Fibroblast of lung (primary cell): ENCODE data around the gene FGF1.

Experiments used
- EZH2 ChIP-seq: IDR thresholded peaks from 2 replicates; pipeline ENCODE4 v1.5.1; 2012; ENCODE audit warnings: low read length, control low read depth, mild to moderate bottlenecking; ENCODE audit errors: missing control alignments
- TF ChIP-seq, protein P1 (sequence below), 2 donors: IDR thresholded peaks in 1 of 2; conservative IDR thresholded peaks in 1 of 2; 1 replicate in 1 of 2; 2 replicates in 1 of 2; pipeline ENCODE4 v1.5.1; 2011 to 2012; ENCODE audit warnings: low read length in 2 of 2, control low read depth in 1 of 2, inconsistent platforms in 1 of 2, low read depth in 1 of 2, mild to moderate bottlenecking in 1 of 2

DNA sequence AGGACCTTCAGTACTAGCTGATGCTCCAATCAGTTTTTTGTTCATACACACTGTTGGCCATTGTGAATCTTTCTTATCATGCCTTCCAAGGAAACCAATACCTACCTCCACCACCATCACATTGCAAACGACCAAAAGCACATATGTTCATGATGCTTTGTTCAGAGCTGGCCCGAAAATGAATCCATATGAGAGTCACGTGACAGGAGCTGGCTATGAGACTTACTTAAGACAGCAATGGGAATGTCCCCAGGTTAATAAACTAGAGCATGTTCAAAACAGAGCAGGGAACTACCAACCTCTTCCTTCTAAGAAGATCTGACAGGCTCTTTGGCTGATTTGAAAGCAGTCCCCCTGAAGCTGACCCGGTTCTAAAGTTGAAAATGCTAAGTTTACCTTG is 93.5 kb downstream of the FGF1 start:
- TF ChIP-seq, protein P1, sequence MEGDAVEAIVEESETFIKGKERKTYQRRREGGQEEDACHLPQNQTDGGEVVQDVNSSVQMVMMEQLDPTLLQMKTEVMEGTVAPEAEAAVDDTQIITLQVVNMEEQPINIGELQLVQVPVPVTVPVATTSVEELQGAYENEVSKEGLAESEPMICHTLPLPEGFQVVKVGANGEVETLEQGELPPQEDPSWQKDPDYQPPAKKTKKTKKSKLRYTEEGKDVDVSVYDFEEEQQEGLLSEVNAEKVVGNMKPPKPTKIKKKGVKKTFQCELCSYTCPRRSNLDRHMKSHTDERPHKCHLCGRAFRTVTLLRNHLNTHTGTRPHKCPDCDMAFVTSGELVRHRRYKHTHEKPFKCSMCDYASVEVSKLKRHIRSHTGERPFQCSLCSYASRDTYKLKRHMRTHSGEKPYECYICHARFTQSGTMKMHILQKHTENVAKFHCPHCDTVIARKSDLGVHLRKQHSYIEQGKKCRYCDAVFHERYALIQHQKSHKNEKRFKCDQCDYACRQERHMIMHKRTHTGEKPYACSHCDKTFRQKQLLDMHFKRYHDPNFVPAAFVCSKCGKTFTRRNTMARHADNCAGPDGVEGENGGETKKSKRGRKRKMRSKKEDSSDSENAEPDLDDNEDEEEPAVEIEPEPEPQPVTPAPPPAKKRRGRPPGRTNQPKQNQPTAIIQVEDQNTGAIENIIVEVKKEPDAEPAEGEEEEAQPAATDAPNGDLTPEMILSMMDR (conservative IDR thresholded peaks at IDR 0.05 in 1 of 2, IDR thresholded peaks at IDR 0.05 in 1 of 2; ENCODE audit: low read depth in 1 of 2, low read length in 2 of 2): no peak
- TF ChIP-seq EZH2: no peak
